Stimulated activated CD8-positive, alpha-beta memory T cell treated with anti-CD3 and anti-CD28 coated beads, Interleukin-4, amount 100 ng/mL, for 1 hour (primary cell): ENCODE data around the gene MEOX1.

Experiments used
- DNase-seq, 2 donors: peaks; one replicate each; pipeline ENCODE4 v3.0.0-alpha.2; 2020; ENCODE audit warnings: low read depth in 2 of 2, low spot score in 1 of 2

Gene MEOX1

GRCh38 chr17:43591779-43592562 is 69.8 kb downstream of the MEOX1 start:
- no peak for DNase-seq

GRCh38 chr17:43591001-43591400 is 70.7 kb downstream of the MEOX1 start:
- DNase-seq, result no peak
